ENCODE data around the gene SMAD7. TPM values are rescaled to one million over a fixed set of nuclear protein-coding genes. Genes with fewer than 3 reads are reported as not detected.

SMAD7 gene
- total and polyA plus RNA-seq, 2 donors (not counting 1 experiment from before 2014, with no cell fraction given): 6.1 to 16.3 TPM

- Histone ChIP-seq H3K4me3 (replicated peaks in 1 of 4; ENCODE audit: control extremely low read depth in 1 of 4, insufficient read depth in 1 of 4, low read depth in 3 of 4, low read length in 4 of 4) (no peak overlapping the region), H3K79me2 (ENCODE audit: control insufficient read depth, insufficient read depth, low read length) (no peaks in the 10 kb centered on the region), H3K36me3 (ENCODE audit: control insufficient read depth, insufficient read depth, low read length) (no peaks in the 10 kb centered on the region), H4K20me1 (ENCODE audit: control insufficient read depth, extremely low read depth, insufficient read depth, low read length) (no peaks in the 10 kb centered on the region), H3K4me2 (ENCODE audit: extremely low read depth, insufficient read depth, low read length) (no peak overlapping the region), H3K9me3 (ENCODE audit: control insufficient read depth, insufficient read depth, low read depth, low read length) (no peaks in the 10 kb centered on the region), H3K27me3 (ENCODE audit: control insufficient read depth, insufficient read depth, low read length) (peaks cover 2% of the 10 kb centered on the region), H2AFZ (ENCODE audit: low read length) (no peak overlapping the region), H3K27ac (ENCODE audit: insufficient read depth, low read length) (no peak overlapping the region), H3K4me1 (ENCODE audit: control insufficient read depth, extremely low read depth, insufficient read depth, low read length) (peaks cover 6% of the 10 kb centered on the region), H3K9ac (ENCODE audit: insufficient read depth, low read length) (no peak overlapping the region)
- DNase-seq (ENCODE audit: low read depth in 2 of 2): no peak
- no peak for TF ChIP-seq EZH2 (IDR thresholded peaks at IDR 0.05; ENCODE audit: low read length, missing control alignments)
- no peak for TF ChIP-seq CTCF (conservative IDR thresholded peaks at IDR 0.05 in 1 of 2, IDR thresholded peaks at IDR 0.05 in 1 of 2; ENCODE audit: low read depth in 1 of 2, low read length in 2 of 2)
Measured at GRCh38 chr18:48887905-48888772, 62.6 kb downstream of the SMAD7 start.

- TF ChIP-seq EZH2 (IDR thresholded peaks at IDR 0.05; ENCODE audit: low read length, missing control alignments) (no peak), CTCF (conservative IDR thresholded peaks at IDR 0.05 in 1 of 2, IDR thresholded peaks at IDR 0.05 in 1 of 2; ENCODE audit: low read depth in 1 of 2, low read length in 2 of 2) (no peak)
- no peak overlapping the region for H2AFZ ChIP-seq (ENCODE audit: low read length)
Measured at GRCh38 chr18:48887294-48887904, 63.4 kb downstream of the SMAD7 start.

GRCh38 chr18:48886520-48887293 lies 64.1 kb downstream of the SMAD7 start:
- Histone ChIP-seq H2AFZ (ENCODE audit: low read length) (no peak overlapping the region), H3K27ac (ENCODE audit: insufficient read depth, low read length) (no peak overlapping the region), H4K20me1 (ENCODE audit: control insufficient read depth, extremely low read depth, insufficient read depth, low read length) (no peaks in the 10 kb centered on the region), H3K4me1 (ENCODE audit: control insufficient read depth, extremely low read depth, insufficient read depth, low read length) (peaks cover 6% of the 10 kb centered on the region), H3K79me2 (ENCODE audit: control insufficient read depth, insufficient read depth, low read length) (no peaks in the 10 kb centered on the region), H3K4me3 (replicated peaks in 1 of 4; ENCODE audit: control extremely low read depth in 1 of 4, insufficient read depth in 1 of 4, low read depth in 3 of 4, low read length in 4 of 4) (no peak overlapping the region), H3K9me3 (ENCODE audit: control insufficient read depth, insufficient read depth, low read depth, low read length) (no peaks in the 10 kb centered on the region), H3K36me3 (ENCODE audit: control insufficient read depth, insufficient read depth, low read length) (no peaks in the 10 kb centered on the region), H3K27me3 (ENCODE audit: control insufficient read depth, insufficient read depth, low read length) (peaks cover 2% of the 10 kb centered on the region), H3K4me2 (ENCODE audit: extremely low read depth, insufficient read depth, low read length) (no peak overlapping the region), H3K9ac (ENCODE audit: insufficient read depth, low read length) (no peak overlapping the region)
- DNase-seq (ENCODE audit: low read depth in 2 of 2): no peak
- TF ChIP-seq CTCF (conservative IDR thresholded peaks at IDR 0.05 in 1 of 2, IDR thresholded peaks at IDR 0.05 in 1 of 2; ENCODE audit: low read depth in 1 of 2, low read length in 2 of 2) (no peak), EZH2 (IDR thresholded peaks at IDR 0.05; ENCODE audit: low read length, missing control alignments) (no peak)

More at GRCh38 chr18:48887294-48887904, 63.4 kb downstream of the SMAD7 start:
- Histone ChIP-seq H3K4me2 (ENCODE audit: extremely low read depth, insufficient read depth, low read length) (no peak overlapping the region), H4K20me1 (ENCODE audit: control insufficient read depth, extremely low read depth, insufficient read depth, low read length) (no peaks in the 10 kb centered on the region), H3K9me3 (ENCODE audit: control insufficient read depth, insufficient read depth, low read depth, low read length) (no peaks in the 10 kb centered on the region), H3K4me3 (replicated peaks in 1 of 4; ENCODE audit: control extremely low read depth in 1 of 4, insufficient read depth in 1 of 4, low read depth in 3 of 4, low read length in 4 of 4) (no peak overlapping the region), H3K36me3 (ENCODE audit: control insufficient read depth, insufficient read depth, low read length) (no peaks in the 10 kb centered on the region), H3K79me2 (ENCODE audit: control insufficient read depth, insufficient read depth, low read length) (no peaks in the 10 kb centered on the region), H3K9ac (ENCODE audit: insufficient read depth, low read length) (no peak overlapping the region), H3K27ac (ENCODE audit: insufficient read depth, low read length) (no peak overlapping the region), H3K27me3 (ENCODE audit: control insufficient read depth, insufficient read depth, low read length) (peaks cover 2% of the 10 kb centered on the region), H3K4me1 (ENCODE audit: control insufficient read depth, extremely low read depth, insufficient read depth, low read length) (peaks cover 6% of the 10 kb centered on the region)
- no peak for DNase-seq (ENCODE audit: low read depth in 2 of 2)

All from fibroblast of lung (primary cell).